Activated B cell treated with CpG ODN at 0.5 μM for 24 hours (primary cell): ENCODE data around the gene FSTL4. TPM values are rescaled to one million over a fixed set of nuclear protein-coding genes. Genes with fewer than 3 reads are reported as not detected.

Experiments
- ATAC-seq: fragments of 200-7000 bp; cut with Tn5 transposase; one replicate; pipeline ENCODE4 v1.10.0; 2021; ENCODE audit warnings: low read depth, mild to moderate bottlenecking, moderate library complexity
- CTCF ChIA-PET: fragments of 350-600 bp; sonication (Branson Sonifier 250); formaldehyde crosslinking; loops from one replicate; lab custom pipeline; 2021; ENCODE audit warnings: antibody characterized with exemption; lab: Charles Lee
- POLR2A ChIA-PET: fragments of 350-600 bp; sonication (Branson Sonifier 250); formaldehyde crosslinking; loops from one replicate; lab custom pipeline; 2021; ENCODE audit warnings: antibody characterized with exemption; lab: Charles Lee
- DNase-seq: peaks from one replicate; pipeline ENCODE4 v3.0.0; 2022
- H3K27ac Mint-ChIP-seq: one replicate; pipeline ENCODE4 v1.8.0; 2020; ENCODE audit warnings: mixed read lengths
- H3K27me3 Mint-ChIP-seq: one replicate; pipeline ENCODE4 v1.8.0; 2021; ENCODE audit warnings: mixed read lengths
- H3K36me3 Mint-ChIP-seq: one replicate; pipeline ENCODE4 v1.8.0; 2021; ENCODE audit warnings: low read depth, mixed read lengths
- H3K4me1 Mint-ChIP-seq: one replicate; pipeline ENCODE4 v1.8.0; 2021; ENCODE audit warnings: mixed read lengths
- H3K4me3 Mint-ChIP-seq: one replicate; pipeline ENCODE4 v1.8.0; 2020; ENCODE audit warnings: mild to moderate bottlenecking, mixed read lengths
- H3K9me3 Mint-ChIP-seq: one replicate; pipeline ENCODE4 v1.8.0; 2020; ENCODE audit warnings: mixed read lengths
- intact Hi-C: fragments of 100-400 bp; cut with micrococcal nuclease; formaldehyde crosslinking; loops from one replicate; pipeline ENCODE4 v1.15.1; 2024
- total RNA-seq: library from RNA; stranded (reverse); gene quantifications from 2 replicates; pipeline ENCODE4 v1.2.3, GENCODE V29; 2022
- TF ChIP-seq, protein P1 (sequence below): fragments of 200-600 bp; IDR thresholded peaks from one replicate; pipeline ENCODE4 v1.8.0; 2022; ENCODE audit warnings: antibody characterized with exemption, mild to moderate bottlenecking

The FSTL4 gene
- total RNA-seq, 1 donor from 2014 or later: 1.7 TPM

DNA sequence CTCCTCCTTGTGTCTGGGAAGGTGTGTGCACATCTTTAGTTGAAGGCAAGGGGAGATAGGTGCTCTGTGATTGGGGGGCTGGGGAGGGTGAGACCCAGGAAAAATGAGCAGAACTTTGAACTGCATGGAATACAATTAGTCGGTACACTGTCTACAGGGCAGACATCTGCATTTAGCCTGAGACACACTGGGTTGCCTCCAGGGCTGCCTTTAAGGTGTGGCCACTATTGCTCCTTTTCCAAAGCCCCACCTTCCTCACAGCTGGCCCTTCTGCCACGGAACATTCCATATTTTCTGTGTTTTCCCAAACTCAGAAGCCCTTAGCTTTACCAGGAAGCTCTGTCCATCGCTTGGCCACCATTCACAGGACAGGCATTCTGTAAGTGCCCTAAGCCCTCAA lies 312.6 kb downstream of the FSTL4 start:
- POLR2A ChIA-PET: no interaction called here

DNA sequence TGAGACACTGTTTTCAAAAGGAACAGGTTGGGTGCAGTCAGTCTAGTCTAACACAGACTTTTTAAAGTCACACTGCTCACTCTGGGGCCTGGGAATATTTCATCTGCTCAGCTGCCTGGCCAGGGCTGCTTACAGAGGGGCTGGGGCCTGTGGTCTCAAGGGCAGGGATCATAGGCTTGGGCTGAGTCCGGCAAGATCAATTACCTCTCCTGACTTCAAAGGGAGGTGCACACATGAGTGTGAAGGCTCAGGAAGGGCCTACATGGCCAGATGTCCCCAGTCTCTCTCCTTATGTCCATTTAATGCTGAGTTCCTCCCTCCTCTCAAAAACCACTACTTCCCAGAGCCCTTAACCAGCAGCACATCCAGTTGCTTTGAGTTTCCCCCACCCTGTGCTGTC lies 313.3 kb downstream of the FSTL4 start:
- Mint-ChIP-seq H3K27ac (no peak overlapping the region), H3K4me3 (no peak overlapping the region), H3K27me3 (no peaks in the 10 kb centered on the region), H3K36me3 (no peaks in the 10 kb centered on the region), H3K9me3 (no peaks in the 10 kb centered on the region), H3K4me1 (no peaks in the 10 kb centered on the region)
- TF ChIP-seq, protein P1, sequence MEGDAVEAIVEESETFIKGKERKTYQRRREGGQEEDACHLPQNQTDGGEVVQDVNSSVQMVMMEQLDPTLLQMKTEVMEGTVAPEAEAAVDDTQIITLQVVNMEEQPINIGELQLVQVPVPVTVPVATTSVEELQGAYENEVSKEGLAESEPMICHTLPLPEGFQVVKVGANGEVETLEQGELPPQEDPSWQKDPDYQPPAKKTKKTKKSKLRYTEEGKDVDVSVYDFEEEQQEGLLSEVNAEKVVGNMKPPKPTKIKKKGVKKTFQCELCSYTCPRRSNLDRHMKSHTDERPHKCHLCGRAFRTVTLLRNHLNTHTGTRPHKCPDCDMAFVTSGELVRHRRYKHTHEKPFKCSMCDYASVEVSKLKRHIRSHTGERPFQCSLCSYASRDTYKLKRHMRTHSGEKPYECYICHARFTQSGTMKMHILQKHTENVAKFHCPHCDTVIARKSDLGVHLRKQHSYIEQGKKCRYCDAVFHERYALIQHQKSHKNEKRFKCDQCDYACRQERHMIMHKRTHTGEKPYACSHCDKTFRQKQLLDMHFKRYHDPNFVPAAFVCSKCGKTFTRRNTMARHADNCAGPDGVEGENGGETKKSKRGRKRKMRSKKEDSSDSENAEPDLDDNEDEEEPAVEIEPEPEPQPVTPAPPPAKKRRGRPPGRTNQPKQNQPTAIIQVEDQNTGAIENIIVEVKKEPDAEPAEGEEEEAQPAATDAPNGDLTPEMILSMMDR: no peak
- no peak for DNase-seq
- ChIA-PET CTCF (no interaction called here), POLR2A (no interaction called here)
- intact Hi-C loops: no loop called here
- no peak for ATAC-seq

More for the DNA sequence above, 312.6 kb downstream of the FSTL4 start:
- Mint-ChIP-seq H3K27ac (no peak overlapping the region), H3K9me3 (no peaks in the 10 kb centered on the region), H3K4me3 (no peak overlapping the region), H3K27me3 (no peaks in the 10 kb centered on the region), H3K36me3 (no peaks in the 10 kb centered on the region), H3K4me1 (no peaks in the 10 kb centered on the region)
- no peak for DNase-seq
- ATAC-seq: no peak
- TF ChIP-seq, protein P1: no peak
- intact Hi-C loops: no loop called here
- CTCF ChIA-PET: no interaction called here

DNA sequence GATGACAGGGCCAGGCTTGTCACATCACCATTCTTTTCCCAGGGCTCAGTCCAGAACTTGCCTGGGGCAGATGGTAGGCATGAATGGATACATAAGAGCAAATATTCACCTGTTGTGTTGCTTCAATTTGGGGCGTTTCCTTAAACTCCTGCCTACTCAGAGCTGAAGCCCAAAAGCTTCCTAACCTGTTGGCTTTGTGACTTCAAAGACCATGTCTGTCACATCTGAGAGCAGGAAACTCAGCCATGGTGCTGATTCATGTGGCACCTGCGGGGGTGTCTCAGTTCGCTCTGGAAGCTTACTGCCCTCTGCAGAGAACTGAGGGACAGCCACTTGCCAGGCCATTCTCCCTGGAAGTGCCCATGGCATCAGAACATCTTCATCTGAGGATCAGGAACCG lies 313.9 kb downstream of the FSTL4 start:
- DNase-seq (no peak), ATAC-seq (no peak)
- no peak overlapping the region for H3K4me3 Mint-ChIP-seq
- H3K4me1 Mint-ChIP-seq: no peaks in the 10 kb centered on the region
- ChIA-PET POLR2A (no interaction called here), CTCF (no interaction called here)
- no peaks in the 10 kb centered on the region for H3K36me3 Mint-ChIP-seq
- H3K27ac Mint-ChIP-seq: no peak overlapping the region
- no peaks in the 10 kb centered on the region for H3K9me3 Mint-ChIP-seq
- intact Hi-C loops: no loop called here
- TF ChIP-seq, protein P1: no peak
- H3K27me3 Mint-ChIP-seq: no peaks in the 10 kb centered on the region

DNA sequence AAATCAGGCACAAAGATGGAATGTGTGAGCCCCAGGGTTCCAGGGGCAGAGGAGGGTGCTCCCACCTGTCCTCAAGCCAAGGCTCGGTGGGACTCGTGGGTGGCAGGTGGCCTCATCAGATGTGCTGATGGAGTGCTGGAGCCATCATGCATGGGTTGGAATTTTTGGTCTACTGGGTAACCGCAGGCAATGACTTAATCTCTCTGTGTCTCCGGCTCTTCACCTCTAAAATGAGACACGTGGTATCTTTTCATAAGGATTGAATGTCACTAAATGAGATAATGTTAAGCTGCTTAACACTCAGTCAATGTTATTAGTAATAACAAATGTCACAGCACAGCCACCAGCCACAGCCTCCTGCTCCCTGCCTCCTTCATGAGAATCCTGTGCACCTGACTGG lies 315.0 kb downstream of the FSTL4 start:
- H3K9me3 Mint-ChIP-seq: no peaks in the 10 kb centered on the region
- H3K4me1 Mint-ChIP-seq: no peaks in the 10 kb centered on the region
- ATAC-seq (no peak), DNase-seq (no peak)
- H3K27ac Mint-ChIP-seq: no peak overlapping the region
- TF ChIP-seq, protein P1: no peak
- ChIA-PET POLR2A (no interaction called here), CTCF (no interaction called here)
- H3K27me3 Mint-ChIP-seq: no peaks in the 10 kb centered on the region
- H3K36me3 Mint-ChIP-seq: no peaks in the 10 kb centered on the region
- intact Hi-C loops: no loop called here
- no peak overlapping the region for H3K4me3 Mint-ChIP-seq

DNA sequence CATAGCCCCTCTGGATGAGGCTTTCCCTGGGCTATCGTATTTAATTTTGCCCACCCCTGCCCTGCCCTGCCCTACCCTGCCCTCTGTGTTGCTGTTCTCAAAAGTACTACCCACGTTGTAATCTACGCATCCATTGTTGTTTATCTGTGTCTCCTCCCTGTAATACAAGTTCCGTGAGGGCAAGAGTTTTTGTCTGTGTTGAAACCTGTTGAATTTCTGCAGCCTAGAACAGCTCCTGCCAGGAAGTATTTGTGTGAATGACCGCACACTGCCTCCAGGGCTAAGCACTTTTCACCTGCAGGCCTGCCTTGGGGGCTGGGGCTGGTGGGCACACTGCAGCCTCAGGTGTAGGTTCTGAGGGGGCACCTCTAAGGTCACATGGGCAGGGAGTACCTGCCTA lies 315.7 kb downstream of the FSTL4 start:
- Mint-ChIP-seq H3K36me3 (no peaks in the 10 kb centered on the region), H3K27me3 (no peaks in the 10 kb centered on the region), H3K4me3 (no peak overlapping the region), H3K9me3 (no peaks in the 10 kb centered on the region), H3K27ac (no peak overlapping the region), H3K4me1 (no peaks in the 10 kb centered on the region)
- TF ChIP-seq, protein P1: no peak
- POLR2A ChIA-PET: no interaction called here
- DNase-seq: no peak
- ATAC-seq: no peak
- CTCF ChIA-PET: no interaction called here
- intact Hi-C loops: no loop called here
